ENCODE results near the gene SPARCL1. TPM values are rescaled to one million over a fixed set of nuclear protein-coding genes. Genes with fewer than 3 reads are reported as not detected.
"Not testable (repeated sequence)": the region's sequence is repeated elsewhere in the genome, so short reads cannot be mapped to it uniquely, and the experiment has no call there.

Gene SPARCL1
- total RNA-seq, 1 donor from 2014 or later: 10.0 TPM

DNA sequence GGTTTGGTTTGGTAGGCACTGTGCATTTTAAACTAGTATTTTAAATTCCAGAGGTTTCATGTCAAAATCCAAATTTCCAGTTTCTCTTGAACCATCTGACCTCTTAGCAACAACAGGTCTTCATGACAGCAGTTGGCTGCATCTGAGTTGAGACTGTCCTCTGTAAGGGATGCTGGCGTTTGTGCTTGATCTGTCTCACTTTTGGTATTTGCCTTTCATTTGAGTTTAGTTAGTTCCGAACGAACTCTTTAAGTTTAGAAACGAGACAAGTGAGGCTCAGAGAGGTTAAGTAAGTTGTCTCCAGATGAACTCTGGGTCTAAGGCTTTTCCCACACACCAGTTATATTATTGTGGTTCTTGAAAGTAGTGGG lies 29.1 kb downstream of the SPARCL1 start:
- DNase-seq (ENCODE audit: low read depth in 2 of 2): no peak

DNA sequence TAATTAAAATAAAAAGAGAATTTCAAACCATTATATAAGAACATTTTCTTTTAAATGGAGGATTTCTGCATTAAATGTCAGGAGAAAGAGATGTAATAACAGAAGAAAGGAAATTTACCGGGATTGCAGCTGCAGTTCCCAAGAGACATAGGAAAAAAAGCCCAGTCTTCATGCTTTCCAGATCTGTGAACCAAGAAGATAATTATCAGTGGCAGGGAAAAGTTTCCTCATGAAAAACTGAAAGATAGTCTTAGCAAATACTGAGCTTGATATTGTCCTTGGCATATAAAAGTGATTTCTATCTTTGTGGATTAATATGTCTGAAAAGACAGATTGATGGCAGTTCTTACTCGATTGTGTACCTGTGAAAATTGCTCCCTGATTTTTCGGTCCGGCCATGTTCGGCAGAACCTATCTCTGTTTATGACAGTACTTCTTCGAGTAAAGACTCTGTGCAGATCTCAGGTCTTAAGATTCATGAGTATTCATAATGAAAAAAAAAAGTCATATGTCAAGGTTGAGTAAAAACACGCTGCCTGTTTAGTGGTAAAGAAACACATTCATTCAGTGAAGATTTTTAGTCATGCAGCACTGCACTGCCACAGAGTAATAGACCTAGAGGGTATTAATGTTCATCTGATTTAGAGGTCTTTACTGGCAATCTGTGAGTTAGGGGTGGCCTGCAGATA lies 29.6 kb downstream of the SPARCL1 start:
- DNase-seq (ENCODE audit: low read depth in 2 of 2): no peak

GRCh38 chr4:87498446-87498900 lies 30.7 kb downstream of the SPARCL1 start:
- DNase-seq (ENCODE audit: low read depth in 2 of 2): no peak

DNA sequence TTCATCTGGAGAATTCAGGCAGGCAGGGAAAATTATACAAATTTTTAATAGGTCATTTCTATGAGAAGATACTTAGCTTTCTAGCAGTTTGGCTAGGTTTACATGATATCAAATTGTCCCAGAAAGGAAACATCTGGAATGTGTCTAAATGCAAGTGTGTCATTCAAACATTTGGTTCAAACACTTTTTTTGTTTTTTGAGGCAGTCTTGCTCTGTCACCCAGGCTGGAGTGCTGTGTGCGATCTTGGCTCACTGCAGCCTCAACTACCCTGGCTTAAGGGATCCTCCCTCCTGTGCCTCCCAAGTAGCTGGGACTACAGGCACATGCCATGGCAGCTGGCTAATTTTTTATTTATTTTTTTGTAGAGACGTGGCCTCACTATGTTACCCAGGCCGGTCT lies 31.6 kb downstream of the SPARCL1 start:
- no peak for DNase-seq (ENCODE audit: low read depth in 2 of 2)

DNA sequence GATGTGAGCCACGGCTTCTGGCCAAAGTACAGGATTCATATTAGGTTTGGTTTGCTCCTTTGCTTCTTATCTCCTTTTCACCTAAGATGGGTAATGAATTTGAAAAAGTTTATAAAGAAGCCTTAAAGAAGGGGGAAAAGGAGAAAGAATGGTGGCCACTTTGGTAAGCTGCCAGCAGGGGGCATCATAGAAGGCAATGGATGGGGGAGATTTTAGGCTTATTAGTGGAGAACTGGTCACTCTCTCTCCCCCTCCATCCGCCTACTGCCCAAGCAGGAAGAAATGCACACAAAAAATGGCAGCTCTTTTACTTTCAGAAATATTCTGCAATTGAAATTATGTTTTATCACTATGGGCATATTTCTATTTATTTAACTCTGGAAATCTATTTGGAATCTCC lies 32.0 kb downstream of the SPARCL1 start:
- DNase-seq (ENCODE audit: low read depth in 2 of 2): no peak

DNA sequence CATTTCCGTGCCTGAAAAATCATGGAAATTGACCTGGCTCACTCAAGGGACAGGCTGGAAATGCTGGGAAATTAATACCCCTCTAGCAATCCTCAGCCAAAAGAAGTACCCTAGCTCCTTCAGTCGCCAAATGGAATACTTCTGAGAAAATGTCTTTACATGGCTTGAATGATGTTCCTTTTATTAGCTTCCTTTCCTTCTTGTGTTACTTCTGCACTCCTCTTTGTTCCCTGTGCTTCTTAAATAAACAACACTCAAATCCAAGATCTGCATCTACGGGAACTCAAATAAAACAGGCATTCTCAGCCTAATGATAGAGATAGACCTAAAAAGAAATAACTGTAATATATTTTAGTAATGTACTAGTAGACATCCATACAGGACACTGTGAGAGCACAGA lies 36.1 kb downstream of the SPARCL1 start:
- no peak for DNase-seq (ENCODE audit: low read depth in 2 of 2)

GRCh38 chr4:87491851-87492250 lies 37.3 kb downstream of the SPARCL1 start:
- not testable (repeated sequence) for DNase-seq (ENCODE audit: low read depth in 2 of 2)

DNA sequence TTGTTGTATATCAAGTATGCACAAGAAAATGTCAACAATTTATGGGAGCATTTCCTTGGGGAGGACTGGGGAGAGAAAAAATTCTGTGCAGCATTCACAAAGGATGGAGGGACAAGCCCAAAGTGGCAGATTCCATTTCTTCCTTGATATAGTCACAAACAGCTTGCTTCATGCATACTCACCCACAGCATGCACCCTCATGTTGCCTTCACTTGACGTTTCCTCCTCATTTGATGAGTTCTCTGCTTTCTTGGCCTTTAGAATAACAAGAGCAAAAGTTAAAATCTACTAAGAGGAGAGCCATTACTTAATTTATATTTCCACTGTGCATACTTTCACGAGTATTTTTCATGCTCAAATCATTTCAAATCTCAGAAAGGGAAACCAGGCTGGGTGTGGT lies 37.7 kb downstream of the SPARCL1 start:
- DNase-seq (ENCODE audit: low read depth in 2 of 2): no peak

- no peak for DNase-seq (ENCODE audit: low read depth in 2 of 2)
These were observed 38.4 kb downstream of the SPARCL1 start for GRCh38 chr4:87490664-87491369.

- peak; percentile 45 to 52 for DNase-seq (ENCODE audit: low read depth in 2 of 2)
These were observed 39.5 kb downstream of the SPARCL1 start for GRCh38 chr4:87489678-87490077.

DNA sequence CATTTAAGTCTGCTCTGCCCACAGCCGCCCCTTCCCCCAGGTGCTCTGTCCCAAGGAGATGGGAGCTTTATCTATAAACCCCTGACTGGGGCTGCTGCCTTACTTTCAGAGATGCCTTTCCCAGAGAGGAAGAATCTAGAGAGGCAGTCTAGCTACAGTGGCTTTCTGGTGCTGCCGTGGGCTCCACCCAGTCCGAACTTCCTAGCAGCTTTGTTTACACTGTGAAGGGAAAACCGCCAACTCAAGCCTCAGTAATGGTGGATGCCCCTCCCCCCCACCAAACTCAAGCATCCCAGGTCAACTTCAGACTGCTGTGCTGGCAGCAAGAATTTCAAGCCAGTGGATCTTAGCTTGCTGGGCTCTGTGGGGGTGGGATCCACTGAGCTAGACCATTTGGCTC lies 40.5 kb downstream of the SPARCL1 start:
- not testable (repeated sequence) for DNase-seq (ENCODE audit: low read depth in 2 of 2)

DNA sequence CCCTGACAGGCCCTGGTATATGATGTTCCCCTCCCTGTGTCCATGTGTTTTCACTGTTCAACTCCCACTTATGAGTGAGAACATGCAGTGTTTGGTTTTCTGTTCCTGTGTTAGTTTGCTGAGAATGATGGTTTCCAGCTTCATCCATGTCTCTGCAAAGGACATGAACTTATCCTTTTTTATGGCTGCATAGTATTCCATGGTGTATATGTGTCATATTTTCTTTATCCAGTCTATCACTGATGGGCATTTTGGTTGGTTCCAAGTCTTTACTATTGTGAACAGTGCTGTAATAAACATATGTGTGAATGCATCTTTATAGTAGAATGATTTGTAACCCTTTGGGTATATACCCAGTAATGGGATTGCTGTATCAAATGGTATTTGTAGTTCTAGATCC lies 45.9 kb downstream of the SPARCL1 start:
- not testable (repeated sequence) for DNase-seq (ENCODE audit: low read depth in 2 of 2)

DNA sequence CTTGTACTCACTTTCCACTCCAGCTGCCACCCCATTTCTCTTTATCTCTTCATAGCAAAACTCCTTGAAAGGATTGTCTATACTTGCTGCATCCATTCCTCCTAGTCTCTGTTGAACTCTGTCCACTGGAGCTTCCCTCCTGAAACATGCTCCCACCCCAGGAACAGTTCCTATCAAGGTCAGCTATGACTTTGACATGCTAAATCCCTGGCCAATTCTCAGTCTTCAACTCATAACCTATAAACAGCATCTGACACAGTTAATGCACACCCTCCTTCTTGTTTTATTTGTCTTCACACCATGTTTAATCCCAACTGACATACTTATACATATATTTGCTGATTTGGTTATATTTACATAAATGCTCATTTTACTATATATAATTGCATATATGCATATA lies 47.8 kb downstream of the SPARCL1 start:
- DNase-seq (ENCODE audit: low read depth in 2 of 2): no peak

GRCh38 chr4:87478732-87479250 lies 50.4 kb downstream of the SPARCL1 start:
- no peak for DNase-seq (ENCODE audit: low read depth in 2 of 2)

GRCh38 chr4:87476934-87477333 lies 52.2 kb downstream of the SPARCL1 start:
- no peak for DNase-seq (ENCODE audit: low read depth in 2 of 2)

- no peak for DNase-seq (ENCODE audit: low read depth in 2 of 2)
These were observed 59.8 kb downstream of the SPARCL1 start for GRCh38 chr4:87469390-87469789.

GRCh38 chr4:87465739-87466366 lies 63.3 kb downstream of the SPARCL1 start:
- peak; percentile 58 for DNase-seq (ENCODE audit: low read depth in 2 of 2)

DNA sequence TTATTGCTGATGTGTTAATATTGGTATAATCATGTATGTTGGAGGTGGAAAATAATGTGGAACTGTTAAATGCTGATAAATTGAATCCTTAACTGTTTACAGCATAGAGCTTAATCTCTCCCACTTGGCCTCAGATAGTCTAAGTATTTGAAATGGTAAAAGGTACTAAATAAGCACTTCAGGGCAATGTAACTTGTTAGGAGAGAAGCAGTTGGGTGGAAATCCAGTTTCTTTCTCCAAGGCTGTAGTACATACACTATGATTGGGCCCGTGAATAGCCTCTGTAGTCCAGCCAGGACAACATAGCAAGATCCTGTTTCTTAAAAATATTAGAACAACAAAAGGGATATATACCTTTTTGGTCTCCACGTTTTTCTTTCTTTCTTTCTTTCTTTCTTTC lies 67.1 kb downstream of the SPARCL1 start:
- DNase-seq (ENCODE audit: low read depth in 2 of 2): no peak

- no peak for DNase-seq (ENCODE audit: low read depth in 2 of 2)
These were observed 67.9 kb downstream of the SPARCL1 start for GRCh38 chr4:87461281-87461700.

- no peak for DNase-seq (ENCODE audit: low read depth in 2 of 2)
These were observed 70.3 kb downstream of the SPARCL1 start for GRCh38 chr4:87458913-87459312.

DNA sequence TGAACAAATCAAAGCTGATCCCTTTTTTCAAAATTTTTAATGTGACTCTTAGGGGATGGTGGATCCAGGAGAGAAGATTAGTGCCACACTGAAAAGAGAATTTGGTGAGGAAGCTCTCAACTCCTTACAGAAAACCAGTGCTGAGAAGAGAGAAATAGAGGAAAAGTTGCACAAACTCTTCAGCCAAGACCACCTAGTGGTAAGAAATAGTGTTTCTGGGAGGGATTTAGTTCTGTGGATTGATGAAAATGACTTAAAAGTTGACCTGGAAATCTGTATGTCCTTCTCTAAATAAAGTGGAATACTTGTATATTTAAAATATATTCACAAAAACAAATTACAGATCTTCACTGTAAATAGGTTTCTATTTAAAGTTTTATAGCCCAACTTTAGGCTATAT lies 77.6 kb downstream of the SPARCL1 start:
- no peak for DNase-seq (ENCODE audit: low read depth in 2 of 2)

DNA sequence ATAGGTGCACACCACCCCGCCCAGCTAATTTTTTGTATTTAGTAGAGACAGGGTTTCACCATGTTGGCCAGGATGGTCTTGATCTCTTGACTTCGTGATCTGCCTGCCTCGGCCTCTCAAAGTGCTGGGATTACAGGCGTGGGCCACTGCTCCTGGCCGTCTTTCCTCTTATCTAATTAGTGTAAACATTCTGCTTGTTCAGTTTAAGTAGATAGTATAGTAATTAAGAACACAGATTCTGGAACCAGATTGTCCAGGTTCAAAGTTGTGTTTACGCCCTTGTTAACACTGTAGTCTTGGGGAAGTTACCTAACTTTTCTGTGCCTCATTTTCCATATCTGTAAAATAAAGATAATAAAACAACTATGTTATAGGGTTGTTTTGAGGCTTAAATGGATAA lies 82.8 kb downstream of the SPARCL1 start:
- not testable (repeated sequence) for DNase-seq (ENCODE audit: low read depth in 2 of 2)
